NOMO-1 (cell line): Measurements from ENCODE around the gene ASH1L.

Source experiments
- DNase-seq, 2 experiments: peaks; one replicate each; lab custom pipeline; 2025; ENCODE audit not compliant: unreplicated experiment in 2 of 2; lab: John Stamatoyannopoulos, UW

The ASH1L gene

DNA sequence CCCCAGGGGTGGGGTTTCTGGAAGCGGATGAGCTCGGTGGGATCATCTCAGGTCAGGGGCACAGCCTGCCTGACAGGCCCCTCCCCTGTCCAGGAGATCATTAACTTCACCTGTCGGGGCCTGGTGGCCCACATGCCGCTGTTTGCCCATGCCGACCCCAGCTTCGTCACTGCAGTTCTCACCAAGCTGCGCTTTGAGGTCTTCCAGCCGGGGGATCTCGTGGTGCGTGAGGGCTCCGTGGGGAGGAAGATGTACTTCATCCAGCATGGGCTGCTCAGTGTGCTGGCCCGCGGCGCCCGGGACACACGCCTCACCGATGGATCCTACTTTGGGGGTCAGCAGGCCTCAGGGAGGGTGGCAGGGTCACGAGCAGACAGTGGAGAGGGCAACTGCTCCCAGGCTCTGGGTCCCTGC lies 277.0 kb downstream of the ASH1L start:
- DNase-seq = no peak
